Left ventricle myocardium inferior (tissue), 1 donor: ENCODE results near the gene GGT7. TPM values are rescaled to one million over a fixed set of nuclear protein-coding genes. Genes with fewer than 3 reads are reported as not detected.

Source experiments
- DNase-seq: peaks from one replicate; pipeline ENCODE4 v3.0.0-alpha.2; 2020
- H3K27ac ChIP-seq: fragments of 200-600 bp; replicated peaks from 2 replicates; pipeline ENCODE4 v1.8.0; 2021
- H3K27me3 ChIP-seq: fragments of 200-600 bp; 2 replicates; pipeline ENCODE4 v1.8.0; 2021; ENCODE audit warnings: low read depth
- H3K36me3 ChIP-seq: fragments of 200-600 bp; 2 replicates; pipeline ENCODE4 v1.8.0; 2021
- H3K4me1 ChIP-seq: fragments of 200-600 bp; 2 replicates; pipeline ENCODE4 v1.8.0; 2021
- H3K4me3 ChIP-seq: fragments of 200-600 bp; 2 replicates; pipeline ENCODE4 v1.8.0; 2021; ENCODE audit warnings: mild to moderate bottlenecking, moderate library complexity
- H3K9me3 ChIP-seq: fragments of 200-600 bp; replicated peaks from 2 replicates; pipeline ENCODE4 v1.8.0; 2021
- intact Hi-C: fragments of 100-400 bp; cut with micrococcal nuclease; formaldehyde crosslinking; loops from one replicate; pipeline ENCODE4 v1.11.0; 2022
- total RNA-seq: library from RNA; stranded (reverse); fragmentation: NEBNext Ultra II Directional; extraction: Animal tissue kit (Norgen Biotek cat#: 25700); gene quantifications from one replicate; pipeline ENCODE4 v1.2.1, GENCODE V29; 2021
- TF ChIP-seq, protein P1 (sequence below): fragments of 200-600 bp; IDR thresholded peaks from 2 replicates; pipeline ENCODE4 v1.8.0; 2021; ENCODE audit warnings: antibody characterized with exemption, mild to moderate bottlenecking, borderline replicate concordance
- donor health status: DM: no; HTN: yes; CAD: no; lungs with severe emphysema.

GGT7 gene
- total RNA-seq, 1 donor from 2014 or later = 21.6 TPM

- Histone ChIP-seq H3K4me1 (peaks cover 18% of the 10 kb centered on the region), H3K27ac (no peak overlapping the region), H3K9me3 (no peaks in the 10 kb centered on the region), H3K4me3 (no peak overlapping the region), H3K27me3 (no peaks in the 10 kb centered on the region), H3K36me3 (peaks cover 25% of the 10 kb centered on the region)
- no peak for DNase-seq
- intact Hi-C loops = no loop called here
- TF ChIP-seq, protein P1, sequence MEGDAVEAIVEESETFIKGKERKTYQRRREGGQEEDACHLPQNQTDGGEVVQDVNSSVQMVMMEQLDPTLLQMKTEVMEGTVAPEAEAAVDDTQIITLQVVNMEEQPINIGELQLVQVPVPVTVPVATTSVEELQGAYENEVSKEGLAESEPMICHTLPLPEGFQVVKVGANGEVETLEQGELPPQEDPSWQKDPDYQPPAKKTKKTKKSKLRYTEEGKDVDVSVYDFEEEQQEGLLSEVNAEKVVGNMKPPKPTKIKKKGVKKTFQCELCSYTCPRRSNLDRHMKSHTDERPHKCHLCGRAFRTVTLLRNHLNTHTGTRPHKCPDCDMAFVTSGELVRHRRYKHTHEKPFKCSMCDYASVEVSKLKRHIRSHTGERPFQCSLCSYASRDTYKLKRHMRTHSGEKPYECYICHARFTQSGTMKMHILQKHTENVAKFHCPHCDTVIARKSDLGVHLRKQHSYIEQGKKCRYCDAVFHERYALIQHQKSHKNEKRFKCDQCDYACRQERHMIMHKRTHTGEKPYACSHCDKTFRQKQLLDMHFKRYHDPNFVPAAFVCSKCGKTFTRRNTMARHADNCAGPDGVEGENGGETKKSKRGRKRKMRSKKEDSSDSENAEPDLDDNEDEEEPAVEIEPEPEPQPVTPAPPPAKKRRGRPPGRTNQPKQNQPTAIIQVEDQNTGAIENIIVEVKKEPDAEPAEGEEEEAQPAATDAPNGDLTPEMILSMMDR = no peak
Measured at GRCh38 chr20:34863421-34863965, 9.2 kb downstream of the GGT7 start.

GRCh38 chr20:34862724-34863123 is 9.9 kb downstream of the GGT7 start:
- TF ChIP-seq, protein P1 = no peak
- no peaks in the 10 kb centered on the region for H3K9me3 ChIP-seq
- no peak overlapping the region for H3K27ac ChIP-seq
- H3K27me3 ChIP-seq = no peaks in the 10 kb centered on the region
- no peak for DNase-seq
- peaks cover 18% of the 10 kb centered on the region for H3K4me1 ChIP-seq
- H3K36me3 ChIP-seq = peaks cover 32% of the 10 kb centered on the region
- H3K4me3 ChIP-seq = no peak overlapping the region
- intact Hi-C loops = no loop called here

- H3K27me3 ChIP-seq = no peaks in the 10 kb centered on the region
- intact Hi-C loops = no loop called here
- no peak for DNase-seq
- H3K27ac ChIP-seq = no peak overlapping the region
- no peaks in the 10 kb centered on the region for H3K9me3 ChIP-seq
- peaks cover 18% of the 10 kb centered on the region for H3K4me1 ChIP-seq
- no peak overlapping the region for H3K4me3 ChIP-seq
- H3K36me3 ChIP-seq = peaks cover 40% of the 10 kb centered on the region
- TF ChIP-seq, protein P1 = no peak
Measured at GRCh38 chr20:34861386-34862084, 11.1 kb downstream of the GGT7 start.

GRCh38 chr20:34859826-34860545 is 12.7 kb downstream of the GGT7 start:
- Histone ChIP-seq H3K36me3 (peaks cover 53% of the 10 kb centered on the region), H3K4me3 (no peak overlapping the region)
- intact Hi-C loops = no loop called here

GRCh38 chr20:34859367-34859766 is 13.3 kb downstream of the GGT7 start:
- H3K4me3 ChIP-seq = no peak overlapping the region
- H3K27ac ChIP-seq = no peak overlapping the region
- DNase-seq = no peak
- no peaks in the 10 kb centered on the region for H3K9me3 ChIP-seq
- intact Hi-C loops = no loop called here
- TF ChIP-seq, protein P1 = no peak
- H3K27me3 ChIP-seq = no peaks in the 10 kb centered on the region
- peaks cover 11% of the 10 kb centered on the region for H3K4me1 ChIP-seq
- peaks cover 59% of the 10 kb centered on the region for H3K36me3 ChIP-seq

More at GRCh38 chr20:34859826-34860545, 12.7 kb downstream of the GGT7 start:
- no peak for DNase-seq
- no peak overlapping the region for H3K27ac ChIP-seq
- H3K9me3 ChIP-seq = no peaks in the 10 kb centered on the region
- H3K27me3 ChIP-seq = no peaks in the 10 kb centered on the region
- TF ChIP-seq, protein P1 = no peak
- H3K4me1 ChIP-seq = peaks cover 15% of the 10 kb centered on the region
